HepG2 (cell line): Measurements from ENCODE around the gene TTC28. TPM values are rescaled to one million over a fixed set of nuclear protein-coding genes. Genes with fewer than 3 reads are reported as not detected.

ENCODE experiments used
- HDAC2 ChIP-seq: sonication (generic); formaldehyde crosslinking; IDR thresholded peaks from 2 replicates; pipeline ENCODE4 v1.4.0; 2020; ENCODE audit warnings: missing genetic modification reagents
- MED13 ChIP-seq: sonication (generic); formaldehyde crosslinking; IDR thresholded peaks from 2 replicates; pipeline ENCODE4 v1.5.0; 2020; ENCODE audit warnings: missing genetic modification reagents
- MEIS2 ChIP-seq: sonication (generic); formaldehyde crosslinking; IDR thresholded peaks from 2 replicates; pipeline ENCODE4 v1.9.0; 2021; ENCODE audit warnings: mild to moderate bottlenecking, missing genetic modification reagents
- MTF2 ChIP-seq: sonication (generic); formaldehyde crosslinking; IDR thresholded peaks from 2 replicates; pipeline ENCODE4 v1.5.0; 2020; ENCODE audit warnings: missing genetic modification reagents, borderline replicate concordance
- NONO ChIP-seq, 2 experiments: fragments of 450-650 bp in 1 of 2; sonication (generic) in 1 of 2; formaldehyde crosslinking in 1 of 2; IDR thresholded peaks in 1 of 2; conservative IDR thresholded peaks in 1 of 2; 2 replicates each; pipeline versions ENCODE4 v1.6.1 to v1.8.0; 2017 to 2022; ENCODE audit warnings: mild to moderate bottlenecking in 1 of 2, missing genetic modification reagents in 1 of 2, moderate library complexity in 1 of 2
- POLR2G ChIP-seq: fragments of 200-400 bp; formaldehyde crosslinking; IDR thresholded peaks from 2 replicates; pipeline ENCODE4 v1.6.1; 2018; ENCODE audit warnings: mild to moderate bottlenecking, low read depth, low read length, moderate library complexity
- PRMT3 ChIP-seq: sonication (generic); formaldehyde crosslinking; IDR thresholded peaks from 2 replicates; pipeline ENCODE4 v1.8.1; 2022; ENCODE audit warnings: low read depth, mild to moderate bottlenecking, moderate library complexity, missing genetic modification reagents, borderline replicate concordance
- SIN3B ChIP-seq: fragments of 150-350 bp; IDR thresholded peaks from 2 replicates; pipeline ENCODE4 v1.6.1; 2014; ENCODE audit warnings: low read length
- SOX13 ChIP-seq, 3 experiments: fragments of 450-650 bp in 1 of 3; sonication (generic) in 1 of 3; formaldehyde crosslinking in 1 of 3; IDR thresholded peaks in 2 of 3; conservative IDR thresholded peaks in 1 of 3; 2 replicates each; pipeline versions ENCODE4 v1.5.0 to v1.6.1; 2016 to 2020; ENCODE audit warnings: antibody characterized with exemption in 1 of 3, mild to moderate bottlenecking in 1 of 3, missing compliant biosample characterization in 1 of 3, missing genetic modification reagents in 1 of 3, moderate library complexity in 1 of 3
- TBL1XR1 ChIP-seq: fragments of 150-350 bp; IDR thresholded peaks from 2 replicates; pipeline ENCODE4 v1.6.1; 2014; ENCODE audit warnings: borderline replicate concordance, low read length; ENCODE audit not compliant: partially characterized antibody
- TCF12 ChIP-seq, 2 experiments: fragments of 450-650 bp in 1 of 2; sonication (generic) in 1 of 2; formaldehyde crosslinking in 1 of 2; IDR thresholded peaks; 2 replicates each; pipeline versions ENCODE4 v1.6.1 to v1.8.0; 2017 to 2022; ENCODE audit warnings: antibody characterized with exemption in 1 of 2, mild to moderate bottlenecking in 1 of 2, missing genetic modification reagents in 1 of 2, moderate library complexity in 1 of 2
- THAP11 ChIP-seq: IDR thresholded peaks from 2 replicates; pipeline ENCODE4 v1.6.1; 2016; ENCODE audit warnings: missing biosample characterization, missing genetic modification reagents
- ZFP1 ChIP-seq: IDR thresholded peaks from 2 replicates; pipeline ENCODE4 v1.6.1; 2016
- ZNF24 ChIP-seq: fragments of 450-650 bp; IDR thresholded peaks from 2 replicates; pipeline ENCODE4 v1.6.1; 2017; ENCODE audit warnings: antibody characterized with exemption, mild to moderate bottlenecking
- ZNF264 ChIP-seq: sonication (generic); formaldehyde crosslinking; IDR thresholded peaks from 2 replicates; pipeline ENCODE4 v1.4.0; 2020; ENCODE audit warnings: missing genetic modification reagents
- ZNF34 ChIP-seq: sonication (generic); formaldehyde crosslinking; IDR thresholded peaks from 2 replicates; pipeline ENCODE4 v1.4.0; 2020; ENCODE audit warnings: mild to moderate bottlenecking, missing genetic modification reagents, borderline replicate concordance
- ZNF496 ChIP-seq: sonication (generic); formaldehyde crosslinking; IDR thresholded peaks from 2 replicates; pipeline ENCODE4 v1.8.1; 2023; ENCODE audit warnings: mild to moderate bottlenecking, moderate library complexity, missing genetic modification reagents; ENCODE audit not compliant: insufficient replicate concordance
- ZNF552 ChIP-seq: sonication (generic); formaldehyde crosslinking; IDR thresholded peaks from 2 replicates; pipeline ENCODE4 v1.9.0; 2022; ENCODE audit warnings: missing genetic modification reagents, mild to moderate bottlenecking, borderline replicate concordance
- ZNF563 ChIP-seq: sonication (generic); formaldehyde crosslinking; IDR thresholded peaks from 2 replicates; pipeline ENCODE4 v1.8.0; 2022; ENCODE audit warnings: mild to moderate bottlenecking, moderate library complexity, missing genetic modification reagents
- ZNF724P ChIP-seq: sonication (generic); formaldehyde crosslinking; IDR thresholded peaks from 2 replicates; pipeline ENCODE4 v1.8.0; 2022; ENCODE audit warnings: missing genetic modification reagents, borderline replicate concordance
- ZNF772 ChIP-seq: sonication (generic); formaldehyde crosslinking; IDR thresholded peaks from 2 replicates; pipeline ENCODE4 v1.5.0; 2020; ENCODE audit warnings: mild to moderate bottlenecking, missing genetic modification reagents
- ZSCAN30 ChIP-seq: sonication (generic); formaldehyde crosslinking; IDR thresholded peaks from 2 replicates; pipeline ENCODE4 v1.5.0; 2020; ENCODE audit warnings: mild to moderate bottlenecking, missing genetic modification reagents
- polyA plus RNA-seq, 8 experiments: library from polyadenylated mRNA; depleted of rRNA in 3 of 8; stranded (reverse) in 7 of 8; unstranded in 1 of 8; fragments of >200 nt; fragmentation: Illumina TruSeq in 4 of 8; extraction: Trizol in 4 of 8; gene quantifications; 2 replicates each; pipeline versions ENCODE4 v1.2.1 to v1.2.3, GENCODE V29; 2011 to 2016; ENCODE audit warnings: low read depth in 4 of 8, missing spikeins in 1 of 8, mixed read lengths in 1 of 8; ENCODE audit not compliant: insufficient read depth in 1 of 8
- total RNA-seq, 5 experiments: library from RNA; depleted of rRNA; stranded (reverse); fragments of >200 nt; fragmentation: Illumina TruSeq; extraction: Trizol; gene quantifications; 2 replicates each; pipeline ENCODE4 v1.2.3, GENCODE V29; 2016; ENCODE audit warnings: low read depth in 1 of 5
- TF ChIP-seq, protein P1 (sequence below): sonication (generic); formaldehyde crosslinking; IDR thresholded peaks from 2 replicates; pipeline ENCODE4 v1.8.1; 2023; ENCODE audit warnings: missing genetic modification reagents, mild to moderate bottlenecking, borderline replicate concordance
- TF ChIP-seq, protein P2 (sequence below): IDR thresholded peaks from 2 replicates; pipeline ENCODE4 v1.4.0; 2020; ENCODE audit warnings: mild to moderate bottlenecking, missing genetic modification reagents
- TF ChIP-seq, protein P3 (sequence below): sonication (generic); formaldehyde crosslinking; IDR thresholded peaks from 2 replicates; pipeline ENCODE4 v1.5.0; 2020; ENCODE audit warnings: missing genetic modification reagents, mild to moderate bottlenecking, borderline replicate concordance

The TTC28 gene
- total and polyA plus RNA-seq, 2 of the 13 experiments (the other 11 are each of a cell fraction or from before 2014, with no cell fraction given): 4.2 to 13.1 TPM

DNA sequence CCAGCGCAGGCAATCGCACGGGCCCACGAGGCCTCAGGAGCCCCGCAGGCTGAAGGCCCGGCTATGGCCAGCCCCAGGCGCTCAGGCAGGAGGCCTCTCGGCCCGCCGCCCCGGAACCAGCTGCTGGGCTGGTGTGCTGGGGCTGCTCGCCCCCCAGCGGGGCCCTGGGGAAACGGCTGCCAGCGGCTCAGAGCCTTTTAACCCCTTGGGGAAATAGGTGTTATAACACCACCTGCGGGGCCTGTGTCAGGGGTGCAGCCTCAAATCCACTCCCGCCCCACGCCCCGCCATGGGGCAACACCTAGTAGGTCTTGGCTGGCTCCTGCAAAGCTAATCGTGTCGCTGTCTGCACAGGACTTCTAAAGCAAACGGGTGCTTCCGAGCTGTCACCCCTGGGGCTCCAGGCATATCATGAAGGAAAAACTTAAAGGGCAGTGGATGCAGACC is 237.4 kb downstream of the TTC28 start (continued):
- no peak for TF ChIP-seq ZNF264 (CRISPR knock-in tag)
- TF ChIP-seq MTF2 (CRISPR knock-in tag): no peak
- no peak for TF ChIP-seq ZFP1 (CRISPR knock-in tag)
- TF ChIP-seq SIN3B: no peak
- TF ChIP-seq TBL1XR1: no peak
- TF ChIP-seq MEIS2 (CRISPR knock-in tag): no peak
- no peak for TF ChIP-seq ZSCAN30 (CRISPR knock-in tag)
- no peak for TF ChIP-seq PRMT3
- no peak for TF ChIP-seq NONO (IDR thresholded peaks at IDR 0.05)
- TF ChIP-seq NONO (CRISPR knock-in tag; conservative IDR thresholded peaks at IDR 0.05): peak; percentile 83
- TF ChIP-seq ZNF724P: no peak
- TF ChIP-seq ZNF563 (CRISPR knock-in tag): peak; percentile 61; the same call in 1 of the 2 replicates
- TF ChIP-seq, protein P1, sequence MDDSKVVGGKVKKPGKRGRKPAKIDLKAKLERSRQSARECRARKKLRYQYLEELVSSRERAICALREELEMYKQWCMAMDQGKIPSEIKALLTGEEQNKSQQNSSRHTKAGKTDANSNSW (CRISPR knock-in tag): 0 out of 2 replicates have a peak, but pooled peaks have one; percentile 55
- TF ChIP-seq ZNF552 (CRISPR knock-in tag): no peak; the same call in 1 of the 2 replicates
- no peak for TF ChIP-seq ZNF34 (CRISPR knock-in tag)
- TF ChIP-seq ZNF772 (CRISPR knock-in tag): 0 out of 2 replicates have a peak, but pooled peaks have one; percentile 70
- TF ChIP-seq ZNF496 (CRISPR knock-in tag): no peak
- TF ChIP-seq, protein P2, sequence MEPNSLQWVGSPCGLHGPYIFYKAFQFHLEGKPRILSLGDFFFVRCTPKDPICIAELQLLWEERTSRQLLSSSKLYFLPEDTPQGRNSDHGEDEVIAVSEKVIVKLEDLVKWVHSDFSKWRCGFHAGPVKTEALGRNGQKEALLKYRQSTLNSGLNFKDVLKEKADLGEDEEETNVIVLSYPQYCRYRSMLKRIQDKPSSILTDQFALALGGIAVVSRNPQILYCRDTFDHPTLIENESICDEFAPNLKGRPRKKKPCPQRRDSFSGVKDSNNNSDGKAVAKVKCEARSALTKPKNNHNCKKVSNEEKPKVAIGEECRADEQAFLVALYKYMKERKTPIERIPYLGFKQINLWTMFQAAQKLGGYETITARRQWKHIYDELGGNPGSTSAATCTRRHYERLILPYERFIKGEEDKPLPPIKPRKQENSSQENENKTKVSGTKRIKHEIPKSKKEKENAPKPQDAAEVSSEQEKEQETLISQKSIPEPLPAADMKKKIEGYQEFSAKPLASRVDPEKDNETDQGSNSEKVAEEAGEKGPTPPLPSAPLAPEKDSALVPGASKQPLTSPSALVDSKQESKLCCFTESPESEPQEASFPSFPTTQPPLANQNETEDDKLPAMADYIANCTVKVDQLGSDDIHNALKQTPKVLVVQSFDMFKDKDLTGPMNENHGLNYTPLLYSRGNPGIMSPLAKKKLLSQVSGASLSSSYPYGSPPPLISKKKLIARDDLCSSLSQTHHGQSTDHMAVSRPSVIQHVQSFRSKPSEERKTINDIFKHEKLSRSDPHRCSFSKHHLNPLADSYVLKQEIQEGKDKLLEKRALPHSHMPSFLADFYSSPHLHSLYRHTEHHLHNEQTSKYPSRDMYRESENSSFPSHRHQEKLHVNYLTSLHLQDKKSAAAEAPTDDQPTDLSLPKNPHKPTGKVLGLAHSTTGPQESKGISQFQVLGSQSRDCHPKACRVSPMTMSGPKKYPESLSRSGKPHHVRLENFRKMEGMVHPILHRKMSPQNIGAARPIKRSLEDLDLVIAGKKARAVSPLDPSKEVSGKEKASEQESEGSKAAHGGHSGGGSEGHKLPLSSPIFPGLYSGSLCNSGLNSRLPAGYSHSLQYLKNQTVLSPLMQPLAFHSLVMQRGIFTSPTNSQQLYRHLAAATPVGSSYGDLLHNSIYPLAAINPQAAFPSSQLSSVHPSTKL (CRISPR knock-in tag): peak; percentile 47; the same call in 1 of the 2 replicates
- peak; percentile 56; the same call in 1 of the 2 replicates for TF ChIP-seq THAP11 (CRISPR knock-in tag)
- no peak for TF ChIP-seq ZNF24
- no peak for TF ChIP-seq TCF12 (IDR thresholded peaks at IDR 0.05)
- peak; percentile 47; the same call in 1 of the 2 replicates for TF ChIP-seq TCF12 (CRISPR knock-in tag; IDR thresholded peaks at IDR 0.05)
- TF ChIP-seq, protein P3, sequence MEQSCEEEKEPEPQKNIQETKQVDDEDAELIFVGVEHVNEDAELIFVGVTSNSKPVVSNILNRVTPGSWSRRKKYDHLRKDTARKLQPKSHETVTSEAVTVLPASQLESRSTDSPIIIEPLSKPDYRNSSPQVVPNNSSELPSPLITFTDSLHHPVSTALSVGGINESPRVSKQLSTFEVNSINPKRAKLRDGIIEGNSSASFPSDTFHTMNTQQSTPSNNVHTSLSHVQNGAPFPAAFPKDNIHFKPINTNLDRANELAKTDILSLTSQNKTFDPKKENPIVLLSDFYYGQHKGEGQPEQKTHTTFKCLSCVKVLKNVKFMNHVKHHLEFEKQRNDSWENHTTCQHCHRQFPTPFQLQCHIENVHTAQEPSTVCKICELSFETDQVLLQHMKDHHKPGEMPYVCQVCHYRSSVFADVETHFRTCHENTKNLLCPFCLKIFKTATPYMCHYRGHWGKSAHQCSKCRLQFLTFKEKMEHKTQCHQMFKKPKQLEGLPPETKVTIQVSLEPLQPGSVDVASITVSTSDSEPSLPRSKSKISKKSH (CRISPR knock-in tag): no peak
- TF ChIP-seq MED13: no peak; the same call in 1 of the 2 replicates
- no peak for TF ChIP-seq HDAC2 (CRISPR knock-in tag)
- TF ChIP-seq SOX13 (IDR thresholded peaks at IDR 0.05): no peak
- TF ChIP-seq SOX13 (CRISPR knock-in tag; conservative IDR thresholded peaks at IDR 0.05 in 1 of 2, IDR thresholded peaks at IDR 0.05 in 1 of 2): peak in 1 of 2 experiments; percentile 24; a peak in 1 of 4 replicates
- TF ChIP-seq POLR2G: no peak; the same call in 1 of the 2 replicates
